ENCODE measurements around the gene PRAC2.

Gene PRAC2

DNA sequence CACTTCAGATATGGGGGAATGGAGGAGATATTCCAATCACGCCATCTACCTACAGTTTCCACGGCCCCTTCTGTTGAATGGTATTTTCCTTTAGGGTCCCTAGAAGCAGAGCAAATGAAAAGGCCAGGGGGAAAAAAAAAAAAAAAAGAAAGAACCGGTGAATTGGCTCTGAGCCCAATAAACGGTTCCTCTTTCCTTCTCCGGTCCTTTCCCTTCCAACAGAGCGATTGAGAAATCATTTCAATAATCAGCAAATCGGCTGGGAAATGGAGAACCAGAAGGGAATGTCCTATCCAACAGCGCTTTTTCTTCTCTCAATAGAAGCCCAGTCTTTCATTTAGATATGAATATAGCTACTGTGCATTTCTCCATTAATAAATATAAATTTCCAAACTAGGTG, 32.4 kb downstream of the PRAC2 start:
- peak; percentile 67 to 70 for DNase-seq

DNA sequence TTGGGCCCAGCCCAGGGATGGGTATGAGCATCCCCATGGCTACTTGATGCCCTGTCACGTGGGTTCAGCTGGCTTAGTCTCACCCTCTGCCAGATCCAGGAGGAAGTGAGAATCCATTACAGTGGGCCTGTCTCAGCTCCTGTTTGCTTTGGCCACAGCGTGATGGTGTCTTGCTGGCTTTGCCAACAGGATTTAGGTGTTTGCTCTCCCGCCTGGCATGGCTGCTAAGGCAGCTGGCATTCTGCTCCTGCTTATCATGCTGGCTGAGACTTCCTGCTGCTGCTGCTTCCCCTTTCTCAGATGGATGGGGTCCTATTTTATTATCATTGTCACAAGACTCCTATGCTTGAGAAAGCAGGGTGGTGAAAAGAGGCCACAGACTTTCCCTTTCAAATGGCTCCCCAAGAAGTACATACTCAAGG, 33.9 kb downstream of the PRAC2 start:
- DNase-seq, result peak; percentile 39 to 49

DNA sequence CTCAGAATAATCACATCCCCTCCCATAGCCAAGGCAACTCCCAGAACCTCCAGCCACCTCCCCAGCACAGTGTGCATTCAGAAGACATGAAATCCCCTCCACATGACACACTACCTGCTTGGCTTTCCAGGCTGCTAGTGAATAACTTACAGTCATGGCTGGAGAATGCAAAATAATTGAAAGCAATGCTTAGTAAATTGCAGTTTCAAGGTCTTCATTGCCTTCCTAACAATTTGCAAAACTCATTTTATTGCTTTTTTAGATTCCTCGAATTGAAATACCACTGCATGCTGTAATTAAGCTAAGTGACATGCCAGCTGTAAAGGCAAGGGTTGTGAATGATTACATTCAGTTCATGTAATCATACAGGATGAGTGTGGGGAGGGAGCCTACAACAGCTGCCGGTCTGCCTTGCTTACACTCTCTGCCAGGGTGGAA, 34.6 kb downstream of the PRAC2 start:
- DNase-seq, result no peak

DNA sequence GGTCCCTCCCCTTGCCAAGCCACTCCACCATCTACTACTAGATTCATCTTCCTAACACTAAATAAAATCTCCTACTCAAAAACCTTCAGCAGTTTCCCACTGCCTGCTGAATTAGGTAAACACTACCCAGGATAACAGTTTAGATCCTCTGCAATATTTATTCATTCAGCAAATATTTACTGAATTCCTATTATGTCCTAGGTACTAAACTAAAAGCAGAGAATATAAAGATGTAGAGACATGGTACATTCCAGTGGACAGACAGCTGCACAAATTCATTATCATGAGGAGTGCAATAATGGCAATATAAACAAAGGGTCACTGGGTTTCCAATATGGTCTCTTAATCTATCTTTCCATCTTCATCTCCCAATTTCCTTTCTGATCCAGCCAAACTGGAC, 36.3 kb downstream of the PRAC2 start:
- DNase-seq, result no peak

DNA sequence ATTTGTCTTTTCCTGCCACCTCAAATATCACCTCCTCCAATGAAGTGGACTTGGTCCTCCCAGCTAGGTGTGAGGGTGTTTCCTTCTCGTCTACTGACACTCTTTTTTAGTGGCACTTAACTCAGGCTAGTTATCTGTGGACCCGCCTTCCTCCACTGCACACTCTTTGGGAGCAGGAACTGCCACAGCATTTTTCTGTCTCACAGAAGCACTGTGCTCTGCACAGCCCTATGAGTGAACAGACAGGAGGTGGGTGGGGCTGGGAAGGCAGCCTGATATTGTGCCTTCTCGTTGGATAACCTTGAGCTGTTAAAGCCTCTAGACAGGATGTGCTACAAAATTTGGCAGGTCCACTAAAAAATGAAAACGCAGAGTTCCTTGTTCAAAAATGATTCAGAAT, 37.4 kb downstream of the PRAC2 start:
- DNase-seq, result no peak

DNA sequence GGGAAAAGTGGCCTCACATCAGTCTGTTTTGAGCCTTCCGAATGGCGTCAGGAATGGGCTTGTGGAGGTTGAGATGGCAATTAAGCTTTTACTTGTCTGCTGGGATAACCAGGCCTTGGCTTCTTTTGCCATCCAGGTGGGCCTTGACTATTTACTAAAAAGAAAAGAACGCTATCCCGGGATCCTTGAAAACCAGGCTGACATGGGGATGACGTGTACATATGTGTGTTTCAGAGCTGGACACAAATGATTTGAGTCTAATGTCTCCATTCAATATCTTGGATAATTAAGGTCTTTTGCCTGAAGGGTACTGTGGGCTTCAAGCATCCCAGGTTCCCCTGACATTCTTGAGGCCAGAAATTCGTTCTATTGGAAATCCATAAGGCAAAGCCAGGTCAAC, 38.1 kb downstream of the PRAC2 start:
- DNase-seq, result no peak

DNA sequence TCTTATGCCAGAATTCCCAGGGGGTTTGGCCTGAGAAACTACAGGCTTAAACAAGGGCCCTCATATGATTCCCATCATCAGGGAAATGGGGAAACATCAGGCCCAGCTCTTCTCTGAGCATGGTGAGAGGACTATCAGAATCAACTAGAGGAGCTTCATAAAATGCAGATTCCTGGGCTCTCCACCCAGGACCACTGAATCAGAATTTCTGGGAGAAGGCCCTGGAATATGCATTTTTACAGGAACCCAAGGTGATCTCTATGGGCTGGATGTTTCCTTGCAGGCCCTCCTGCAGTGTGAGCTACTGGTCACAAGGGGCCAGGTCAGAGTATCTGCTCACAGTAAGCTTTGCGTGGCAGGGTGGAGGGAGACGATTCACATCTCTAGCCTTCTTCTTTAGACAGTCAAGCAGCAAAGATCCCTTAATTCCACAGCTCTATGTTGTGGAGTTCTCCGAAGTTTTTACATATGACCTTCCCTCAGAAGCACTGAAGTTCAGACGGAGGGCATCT, 44.3 kb downstream of the PRAC2 start:
- no peak for DNase-seq

DNA sequence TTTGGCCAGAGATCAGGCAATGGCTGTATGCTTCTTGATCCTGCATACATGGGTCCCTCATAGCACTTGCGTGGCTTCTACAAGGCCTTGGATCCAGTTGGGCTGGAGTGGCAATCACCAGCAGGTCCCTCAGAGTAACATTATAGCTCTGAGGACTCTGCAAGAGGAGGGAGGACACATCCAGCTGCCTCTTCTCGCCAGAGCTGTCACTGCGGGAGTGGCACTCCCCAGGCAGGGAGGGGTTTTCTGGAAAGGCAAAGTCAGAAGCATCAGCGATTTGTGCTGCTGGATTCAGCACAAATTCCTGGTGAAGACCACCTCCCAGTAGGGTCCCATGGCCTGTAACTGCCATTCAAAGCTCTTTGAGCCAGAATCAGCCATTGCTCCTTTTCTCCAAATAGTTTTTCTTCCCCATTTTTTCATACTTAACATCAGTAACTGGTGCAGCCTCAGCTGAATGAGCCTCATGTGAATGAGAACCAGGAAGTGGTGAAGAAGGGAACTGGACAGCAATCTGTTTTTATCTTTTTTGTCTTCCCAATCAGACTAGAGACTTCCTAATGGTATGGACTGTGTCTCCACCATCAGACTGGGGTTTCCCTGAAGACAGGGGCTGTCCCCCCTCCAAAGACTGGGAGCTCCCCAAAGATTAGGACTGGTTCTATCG, 46.2 kb downstream of the PRAC2 start:
- DNase-seq, result peak in 1 of 2 donors; percentile 14

DNA sequence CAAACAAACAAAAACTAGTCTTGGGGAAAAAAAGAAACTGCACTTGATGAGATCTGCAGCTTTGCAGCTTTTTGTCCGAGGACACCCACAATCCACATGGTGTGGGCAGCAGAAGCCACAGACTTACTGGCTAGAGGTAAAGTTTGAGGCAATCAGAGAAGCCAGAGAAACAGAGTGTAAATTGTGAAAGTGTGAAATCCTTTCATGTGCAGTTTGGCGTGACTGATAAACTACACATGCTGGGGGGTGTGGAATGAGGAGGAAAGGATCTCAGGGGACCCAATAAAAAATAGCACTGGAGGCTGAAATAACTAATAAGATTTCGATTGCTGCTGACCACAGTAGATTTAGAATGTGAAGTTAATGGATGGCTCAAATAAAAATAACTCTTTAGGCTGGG, 48.0 kb downstream of the PRAC2 start:
- no peak for DNase-seq

DNA sequence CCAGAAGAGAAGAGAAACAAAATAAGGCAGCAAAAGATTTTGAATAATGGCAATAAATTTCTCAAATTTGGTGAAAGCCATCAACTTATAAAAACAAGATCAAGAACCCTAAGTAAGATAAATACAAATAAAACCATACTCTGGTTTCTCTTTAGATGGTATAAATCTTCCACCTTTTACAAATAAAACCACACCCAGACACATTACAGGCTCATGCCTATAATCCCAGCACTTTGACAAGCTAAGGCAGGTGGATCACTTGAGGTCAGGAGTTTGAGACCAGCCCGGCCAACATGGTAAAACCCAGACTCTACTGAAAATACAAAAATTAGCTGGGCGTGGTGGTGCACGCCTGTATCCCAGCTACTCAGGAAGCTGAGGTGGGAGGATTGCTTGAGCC, 50.3 kb downstream of the PRAC2 start:
- DNase-seq, result no peak
